AG04450 (cell line): ENCODE results near the gene SGK1. TPM values are rescaled to one million over a fixed set of nuclear protein-coding genes. Genes with fewer than 3 reads are reported as not detected.
"Not testable (repeated sequence)": the region's sequence is repeated elsewhere in the genome, so short reads cannot be mapped to it uniquely, and the experiment has no call there.

Experiments used
- CTCF ChIA-PET: fragments of 300-600, 350-600 bp; formaldehyde crosslinking; extraction: SDS; loops from one replicate; lab custom pipeline; 2022; ENCODE audit warnings: antibody characterized with exemption, inconsistent platforms; lab: Charles Lee
- POLR2A ChIA-PET: fragments of 350-600 bp; formaldehyde crosslinking; extraction: SDS; loops from one replicate; lab custom pipeline; 2021; ENCODE audit warnings: antibody characterized with exemption, inconsistent platforms; lab: Yijun Ruan, JAX
- DNase-seq: peaks from one replicate; pipeline ENCODE4 v3.0.0-alpha.2; 2011; ENCODE audit warnings: low read depth, low spot score
- H3K27ac ChIP-seq: one replicate; pipeline ENCODE4 v1.5.1; 2012; ENCODE audit warnings: low read depth, low read length, control low read depth
- H3K27me3 ChIP-seq: one replicate; pipeline ENCODE4 v1.6.0; 2012; ENCODE audit warnings: low read length; ENCODE audit not compliant: control insufficient read depth, insufficient read depth
- H3K4me3 ChIP-seq: 2 replicates; pipeline ENCODE4 v1.5.1; 2011; ENCODE audit warnings: mild to moderate bottlenecking, low read depth, low read length, control low read depth
- H3K9me3 ChIP-seq: 2 replicates; pipeline ENCODE4 v1.5.1; 2012; ENCODE audit warnings: low read length; ENCODE audit not compliant: control insufficient read depth, insufficient read depth
- polyA plus RNA-seq: library from polyadenylated mRNA; depleted of rRNA; stranded (reverse); fragments of >200 nt; gene quantifications from 2 replicates; pipeline ENCODE4 v1.2.3, GENCODE V29; 2011
- TF ChIP-seq, protein P1 (sequence below): IDR thresholded peaks from 2 replicates; pipeline ENCODE4 v1.5.1; 2011; ENCODE audit warnings: low read depth, low read length, control low read depth, inconsistent platforms

SGK1 gene
- polyA plus RNA-seq, 1 experiment, result 120 TPM

GRCh38 chr6:134328138-134328537, 10.2 kb upstream of the SGK1 start:
- ChIA-PET CTCF (no interaction called here), POLR2A (no interaction called here)
- TF ChIP-seq, protein P1, sequence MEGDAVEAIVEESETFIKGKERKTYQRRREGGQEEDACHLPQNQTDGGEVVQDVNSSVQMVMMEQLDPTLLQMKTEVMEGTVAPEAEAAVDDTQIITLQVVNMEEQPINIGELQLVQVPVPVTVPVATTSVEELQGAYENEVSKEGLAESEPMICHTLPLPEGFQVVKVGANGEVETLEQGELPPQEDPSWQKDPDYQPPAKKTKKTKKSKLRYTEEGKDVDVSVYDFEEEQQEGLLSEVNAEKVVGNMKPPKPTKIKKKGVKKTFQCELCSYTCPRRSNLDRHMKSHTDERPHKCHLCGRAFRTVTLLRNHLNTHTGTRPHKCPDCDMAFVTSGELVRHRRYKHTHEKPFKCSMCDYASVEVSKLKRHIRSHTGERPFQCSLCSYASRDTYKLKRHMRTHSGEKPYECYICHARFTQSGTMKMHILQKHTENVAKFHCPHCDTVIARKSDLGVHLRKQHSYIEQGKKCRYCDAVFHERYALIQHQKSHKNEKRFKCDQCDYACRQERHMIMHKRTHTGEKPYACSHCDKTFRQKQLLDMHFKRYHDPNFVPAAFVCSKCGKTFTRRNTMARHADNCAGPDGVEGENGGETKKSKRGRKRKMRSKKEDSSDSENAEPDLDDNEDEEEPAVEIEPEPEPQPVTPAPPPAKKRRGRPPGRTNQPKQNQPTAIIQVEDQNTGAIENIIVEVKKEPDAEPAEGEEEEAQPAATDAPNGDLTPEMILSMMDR, result no peak

GRCh38 chr6:134326192-134326591, 8.3 kb upstream of the SGK1 start:
- DNase-seq, H3K27ac ChIP-seq, H3K27me3 ChIP-seq, H3K9me3 ChIP-seq, H3K4me3 ChIP-seq, POLR2A ChIA-PET: not testable (repeated sequence)
- CTCF ChIA-PET, result interaction anchor here (0.5 kb wide), 1 partner anchor 54 kb away, joined by 11 read pairs; no protein-coding TSS in a partner anchor

More at GRCh38 chr6:134328138-134328537, 10.2 kb upstream of the SGK1 start:
- Histone ChIP-seq H3K27me3 (no peaks in the 10 kb centered on the region), H3K4me3 (no peak overlapping the region), H3K27ac (no peak overlapping the region), H3K9me3 (no peaks in the 10 kb centered on the region)
- no peak for DNase-seq

DNA sequence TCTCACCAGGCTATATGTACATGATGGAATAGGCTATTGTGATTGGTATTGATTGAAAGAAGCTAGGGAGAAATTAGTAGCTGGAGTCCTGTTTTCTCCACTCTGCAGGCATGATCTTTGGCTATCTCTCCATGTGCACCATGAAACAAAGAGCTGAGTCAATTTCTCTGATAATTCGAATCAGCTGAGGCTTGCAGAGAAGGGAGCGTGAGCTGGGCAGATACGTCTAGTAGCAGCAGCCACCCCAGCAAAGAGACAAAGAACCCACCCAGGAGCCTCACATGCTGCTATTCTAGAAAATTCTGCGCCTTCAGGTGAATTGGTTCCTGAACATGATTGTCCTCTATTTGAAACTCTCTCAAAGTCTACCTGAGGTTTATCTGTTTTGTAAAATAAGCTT, 6.9 kb upstream of the SGK1 start:
- TF ChIP-seq, protein P1, result no peak
- CTCF ChIA-PET, result interaction anchor here (1.0 kb wide), 1 partner anchor 316 kb away, joined by 3 read pairs; no protein-coding TSS in a partner anchor
- Histone ChIP-seq H3K27me3 (no peaks in the 10 kb centered on the region), H3K9me3 (no peaks in the 10 kb centered on the region), H3K27ac (no peak overlapping the region), H3K4me3 (no peak overlapping the region)
- no peak for DNase-seq
- POLR2A ChIA-PET, result no interaction called here

GRCh38 chr6:134324141-134324540, 6.2 kb upstream of the SGK1 start:
- CTCF ChIA-PET, result no interaction called here
- Histone ChIP-seq H3K4me3 (no peak overlapping the region), H3K27me3 (no peaks in the 10 kb centered on the region), H3K9me3 (no peaks in the 10 kb centered on the region), H3K27ac (no peak overlapping the region)
- DNase-seq, result no peak
- TF ChIP-seq, protein P1, result no peak
- POLR2A ChIA-PET, result no interaction called here

GRCh38 chr6:134323698-134324097, 5.8 kb upstream of the SGK1 start:
- CTCF ChIA-PET, result no interaction called here
- no peaks in the 10 kb centered on the region for H3K9me3 ChIP-seq
- H3K27me3 ChIP-seq, result no peaks in the 10 kb centered on the region
- H3K27ac ChIP-seq, result no peak overlapping the region
- TF ChIP-seq, protein P1, result no peak
- no peak for DNase-seq
- POLR2A ChIA-PET, result no interaction called here
- no peak overlapping the region for H3K4me3 ChIP-seq
